GM18511 (cell line): ENCODE data around the gene TAS2R50.

ENCODE experiments used
- ATAC-seq: cut with Tn5 transposase; IDR thresholded peaks from one replicate; pipeline ENCODE4 v1.9.1; 2021; ENCODE audit warnings: mild to moderate bottlenecking, moderate library complexity; ENCODE audit not compliant: unreplicated experiment

TAS2R50 gene

GRCh38 chr12:10956085-10956484, 30.6 kb downstream of the TAS2R50 start:
- no peak for ATAC-seq

GRCh38 chr12:10952645-10953044, 34.1 kb downstream of the TAS2R50 start:
- ATAC-seq: no peak

- no peak for ATAC-seq
Observed at GRCh38 chr12:10943167-10943566, 43.5 kb downstream of the TAS2R50 start.

GRCh38 chr12:10941916-10942607, 44.6 kb downstream of the TAS2R50 start:
- ATAC-seq: no peak

- ATAC-seq: no peak
Observed at GRCh38 chr12:10941369-10941768, 45.3 kb downstream of the TAS2R50 start.

GRCh38 chr12:10940389-10940788, 46.3 kb downstream of the TAS2R50 start:
- no peak for ATAC-seq

GRCh38 chr12:10939163-10939562, 47.5 kb downstream of the TAS2R50 start, which contains the start of gene TAS2R14:
TAS2R14 (minus strand) TSS chr12:10939263; CDS start chr12:10939207, 56 bp downstream.
- no peak for ATAC-seq

- ATAC-seq: no peak
Observed at GRCh38 chr12:10936506-10936905, 50.2 kb downstream of the TAS2R50 start.
